ENCODE results near the gene CHD8. TPM values are rescaled to one million over a fixed set of nuclear protein-coding genes. Genes with fewer than 3 reads are reported as not detected.

Gene CHD8
- total and polyA plus RNA-seq, 2 of the 13 experiments (the other 11 are each of a cell fraction or from before 2014, with no cell fraction given) = 35.1 to 79.6 TPM

GRCh38 chr14:21383848-21384493 is 72.0 kb downstream of the CHD8 start, which contains the start of gene SUPT16H (continued):
- TF ChIP-seq HINFP (CRISPR knock-in tag; IDR thresholded peaks at IDR 0.05; ENCODE audit: low read depth) = no peak; the same call in 1 of the 2 replicates
- TF ChIP-seq MAF1 (CRISPR knock-in tag; IDR thresholded peaks at IDR 0.05; ENCODE audit: borderline replicate concordance) = no peak; the same call in 1 of the 2 replicates
- peak; percentile 99 for TF ChIP-seq GABPB1 (CRISPR knock-in tag; IDR thresholded peaks at IDR 0.05)
- TF ChIP-seq GMEB2 (CRISPR knock-in tag; IDR thresholded peaks at IDR 0.05; ENCODE audit: low read depth) = no peak
- TF ChIP-seq SNAPC2 (CRISPR knock-in tag; IDR thresholded peaks at IDR 0.05) = peak; percentile 80; the same call in 1 of the 2 replicates
- TF ChIP-seq EHMT2 (IDR thresholded peaks at IDR 0.05; ENCODE audit: borderline replicate concordance, low read depth, low read length) = peak; percentile 84; the same call in 1 of the 2 replicates
- peak; percentile 70 for TF ChIP-seq ZNF652 (CRISPR knock-in tag; IDR thresholded peaks at IDR 0.05; ENCODE audit: borderline replicate concordance, low read depth)
- no peak for TF ChIP-seq ARNTL (CRISPR knock-in tag; IDR thresholded peaks at IDR 0.05)
- no peak for TF ChIP-seq PAX8 (CRISPR knock-in tag; IDR thresholded peaks at IDR 0.05; ENCODE audit: borderline replicate concordance)
- no peak for TF ChIP-seq DBP (CRISPR knock-in tag; IDR thresholded peaks at IDR 0.05; ENCODE audit: not compliant biosample characterization)
- no peak; the same call in 1 of the 2 replicates for TF ChIP-seq TBX3 (IDR thresholded peaks at IDR 0.05; ENCODE audit: borderline replicate concordance)
- peak; percentile 45; the same call in 1 of the 2 replicates for TF ChIP-seq ZNF205 (CRISPR knock-in tag; IDR thresholded peaks at IDR 0.05)
- TF ChIP-seq ZNF563 (CRISPR knock-in tag; IDR thresholded peaks at IDR 0.05) = peak; percentile 93
- no peak for TF ChIP-seq CC2D1A (CRISPR knock-in tag; IDR thresholded peaks at IDR 0.05)
- TF ChIP-seq ZFP36L1 (CRISPR knock-in tag; IDR thresholded peaks at IDR 0.05) = peak; percentile 76
- TF ChIP-seq, protein P1, sequence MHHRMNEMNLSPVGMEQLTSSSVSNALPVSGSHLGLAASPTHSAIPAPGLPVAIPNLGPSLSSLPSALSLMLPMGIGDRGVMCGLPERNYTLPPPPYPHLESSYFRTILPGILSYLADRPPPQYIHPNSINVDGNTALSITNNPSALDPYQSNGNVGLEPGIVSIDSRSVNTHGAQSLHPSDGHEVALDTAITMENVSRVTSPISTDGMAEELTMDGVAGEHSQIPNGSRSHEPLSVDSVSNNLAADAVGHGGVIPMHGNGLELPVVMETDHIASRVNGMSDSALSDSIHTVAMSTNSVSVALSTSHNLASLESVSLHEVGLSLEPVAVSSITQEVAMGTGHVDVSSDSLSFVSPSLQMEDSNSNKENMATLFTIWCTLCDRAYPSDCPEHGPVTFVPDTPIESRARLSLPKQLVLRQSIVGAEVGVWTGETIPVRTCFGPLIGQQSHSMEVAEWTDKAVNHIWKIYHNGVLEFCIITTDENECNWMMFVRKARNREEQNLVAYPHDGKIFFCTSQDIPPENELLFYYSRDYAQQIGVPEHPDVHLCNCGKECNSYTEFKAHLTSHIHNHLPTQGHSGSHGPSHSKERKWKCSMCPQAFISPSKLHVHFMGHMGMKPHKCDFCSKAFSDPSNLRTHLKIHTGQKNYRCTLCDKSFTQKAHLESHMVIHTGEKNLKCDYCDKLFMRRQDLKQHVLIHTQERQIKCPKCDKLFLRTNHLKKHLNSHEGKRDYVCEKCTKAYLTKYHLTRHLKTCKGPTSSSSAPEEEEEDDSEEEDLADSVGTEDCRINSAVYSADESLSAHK (CRISPR knock-in tag; IDR thresholded peaks at IDR 0.05; ENCODE audit: borderline replicate concordance) = peak; percentile 94; the same call in 1 of the 2 replicates
- peak; percentile 93 for TF ChIP-seq ELF1 (CRISPR knock-in tag; IDR thresholded peaks at IDR 0.05)
- TF ChIP-seq ZNF431 (CRISPR knock-in tag; IDR thresholded peaks at IDR 0.05; ENCODE audit: borderline replicate concordance, low read depth) = no peak
- TF ChIP-seq ZNF296 (CRISPR knock-in tag; conservative IDR thresholded peaks at IDR 0.05) = peak; percentile 12; the same call in 1 of the 2 replicates
- peak; percentile 91; the same call in 1 of the 2 replicates for TF ChIP-seq MZF1 (CRISPR knock-in tag; IDR thresholded peaks at IDR 0.05; ENCODE audit: borderline replicate concordance)
- TF ChIP-seq WIZ (CRISPR knock-in tag; IDR thresholded peaks at IDR 0.05) = peak; percentile 97
- TF ChIP-seq ELF3 (CRISPR knock-in tag; IDR thresholded peaks at IDR 0.05) = peak; percentile 48
- TF ChIP-seq ZNF510 (CRISPR knock-in tag; IDR thresholded peaks at IDR 0.05; ENCODE audit: low read depth) = peak; percentile 85; the same call in 1 of the 2 replicates
- 0 out of 2 replicates have a peak, but pooled peaks have one; percentile 80 for TF ChIP-seq ZNF713 (CRISPR knock-in tag; IDR thresholded peaks at IDR 0.05)
